ENCODE results near the gene VEPH1.

Gene VEPH1

DNA sequence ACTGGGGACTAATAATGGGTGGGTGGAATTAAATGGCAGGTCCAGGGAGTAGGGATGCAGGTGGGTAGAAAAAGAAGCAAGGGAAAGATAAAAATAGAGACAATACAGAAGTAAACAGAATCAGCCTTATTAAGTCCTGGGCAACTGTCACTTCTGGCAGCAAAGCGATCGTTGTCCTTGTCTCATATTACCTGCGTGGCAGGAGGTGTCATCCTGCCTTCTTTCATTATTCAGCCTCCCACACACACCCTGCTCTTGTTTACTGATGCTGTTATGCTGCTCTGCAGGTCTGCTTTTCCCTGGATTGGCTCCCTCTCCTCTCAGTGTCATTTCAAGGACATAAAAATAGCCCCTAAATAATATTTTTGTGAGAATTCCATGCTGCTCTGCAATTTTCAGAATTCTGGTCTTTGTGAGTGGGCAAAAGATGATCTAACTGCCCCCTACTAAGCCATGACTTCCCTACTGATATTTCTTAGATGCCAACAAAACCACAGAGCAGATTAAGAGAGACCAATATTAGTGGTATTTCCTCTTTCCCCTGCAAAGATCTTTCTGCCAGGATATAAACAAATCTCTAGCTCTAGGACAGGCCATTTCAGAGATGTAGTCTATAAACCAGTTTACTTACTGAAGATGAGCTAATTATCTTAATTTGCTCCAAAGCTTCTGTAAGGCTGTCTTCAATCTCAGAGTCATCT, 8.5 kb downstream of the VEPH1 start:
- no peak overlapping the region for H3K9ac ChIP-seq (ENCODE audit: low read depth, low read length)
- no peaks in the 10 kb centered on the region for H4K20me1 ChIP-seq (ENCODE audit: insufficient read depth, low read length)
- no peaks in the 10 kb centered on the region for H3K27me3 ChIP-seq (ENCODE audit: insufficient read depth, low read length, poor library complexity)
- DNase-seq, result no peak
- no peaks in the 10 kb centered on the region for H3K4me1 ChIP-seq (ENCODE audit: insufficient read depth, low read length)
- H3K79me2 ChIP-seq (ENCODE audit: insufficient read depth, low read length), result no peaks in the 10 kb centered on the region
- TF ChIP-seq, protein P1, sequence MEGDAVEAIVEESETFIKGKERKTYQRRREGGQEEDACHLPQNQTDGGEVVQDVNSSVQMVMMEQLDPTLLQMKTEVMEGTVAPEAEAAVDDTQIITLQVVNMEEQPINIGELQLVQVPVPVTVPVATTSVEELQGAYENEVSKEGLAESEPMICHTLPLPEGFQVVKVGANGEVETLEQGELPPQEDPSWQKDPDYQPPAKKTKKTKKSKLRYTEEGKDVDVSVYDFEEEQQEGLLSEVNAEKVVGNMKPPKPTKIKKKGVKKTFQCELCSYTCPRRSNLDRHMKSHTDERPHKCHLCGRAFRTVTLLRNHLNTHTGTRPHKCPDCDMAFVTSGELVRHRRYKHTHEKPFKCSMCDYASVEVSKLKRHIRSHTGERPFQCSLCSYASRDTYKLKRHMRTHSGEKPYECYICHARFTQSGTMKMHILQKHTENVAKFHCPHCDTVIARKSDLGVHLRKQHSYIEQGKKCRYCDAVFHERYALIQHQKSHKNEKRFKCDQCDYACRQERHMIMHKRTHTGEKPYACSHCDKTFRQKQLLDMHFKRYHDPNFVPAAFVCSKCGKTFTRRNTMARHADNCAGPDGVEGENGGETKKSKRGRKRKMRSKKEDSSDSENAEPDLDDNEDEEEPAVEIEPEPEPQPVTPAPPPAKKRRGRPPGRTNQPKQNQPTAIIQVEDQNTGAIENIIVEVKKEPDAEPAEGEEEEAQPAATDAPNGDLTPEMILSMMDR (IDR thresholded peaks at IDR 0.05; ENCODE audit: borderline replicate concordance, extremely low read depth, low read length, poor library complexity, severe bottlenecking), result no peak
- no peak for TF ChIP-seq EZH2 (IDR thresholded peaks at IDR 0.05; ENCODE audit: borderline replicate concordance, low read depth, low read length, severe bottlenecking)
- no peak overlapping the region for H3K4me2 ChIP-seq (ENCODE audit: insufficient read depth, low read length)
- H3K4me3 ChIP-seq (ENCODE audit: low read depth in 1 of 2, low read length in 2 of 2), result no peak overlapping the region
- no peak for ATAC-seq (ENCODE audit: insufficient read depth, low read depth)
- H3K36me3 ChIP-seq (ENCODE audit: insufficient read depth, low read length), result no peaks in the 10 kb centered on the region
- H3K27ac ChIP-seq (ENCODE audit: low read length), result no peak overlapping the region
- no peak overlapping the region for H2AFZ ChIP-seq (ENCODE audit: low read depth, low read length)
- no peaks in the 10 kb centered on the region for H3K9me3 ChIP-seq (ENCODE audit: insufficient read depth, low read length, severe bottlenecking)

DNA sequence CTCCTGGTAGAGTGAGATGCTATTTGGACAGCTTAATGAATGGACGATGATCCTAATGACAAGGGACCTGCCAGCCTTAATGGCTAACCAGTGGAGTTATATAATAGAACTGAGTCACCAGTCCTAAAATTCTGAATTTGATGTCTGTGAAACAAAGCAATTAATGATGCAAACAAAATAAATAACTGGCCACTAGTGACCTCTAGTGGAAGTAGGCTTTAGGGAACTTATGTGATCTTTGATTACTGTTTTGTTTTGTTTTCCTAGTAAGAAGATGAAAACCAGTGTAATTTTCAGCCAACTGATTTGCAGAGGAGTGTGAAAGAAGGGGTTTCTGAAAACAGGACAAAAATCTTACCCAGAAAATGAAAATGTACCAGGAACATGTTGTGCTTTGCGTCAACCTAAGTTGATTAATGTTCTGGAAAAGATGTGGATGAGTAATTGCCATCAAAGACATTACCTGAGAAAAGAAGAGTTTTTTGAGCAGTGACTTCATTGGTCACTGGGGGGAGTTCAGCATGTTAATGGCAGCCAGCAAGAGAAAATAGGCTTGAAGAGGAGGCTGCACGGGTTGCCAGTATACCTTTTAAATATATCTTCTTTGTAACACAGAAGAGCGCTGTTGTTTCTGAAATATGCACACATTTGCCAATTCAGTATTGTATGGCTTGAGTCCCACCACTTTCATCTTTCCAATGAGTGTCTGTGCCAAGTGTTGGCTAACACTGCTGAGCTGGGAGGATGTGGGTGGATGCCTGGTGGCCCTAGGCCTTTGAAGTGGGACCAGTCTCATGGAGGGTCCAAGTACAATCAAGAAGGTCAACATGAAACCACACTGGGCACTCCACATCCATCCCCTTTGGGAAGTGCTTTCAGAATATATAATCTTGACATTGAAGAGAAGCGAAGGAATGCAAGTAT, 9.3 kb downstream of the VEPH1 start:
- Histone ChIP-seq H3K4me1 (ENCODE audit: insufficient read depth, low read length) (no peaks in the 10 kb centered on the region), H3K4me3 (ENCODE audit: low read depth in 1 of 2, low read length in 2 of 2) (no peak overlapping the region), H3K79me2 (ENCODE audit: insufficient read depth, low read length) (no peaks in the 10 kb centered on the region), H3K4me2 (ENCODE audit: insufficient read depth, low read length) (no peak overlapping the region), H3K27ac (ENCODE audit: low read length) (no peak overlapping the region), H2AFZ (ENCODE audit: low read depth, low read length) (no peak overlapping the region), H3K36me3 (ENCODE audit: insufficient read depth, low read length) (no peaks in the 10 kb centered on the region), H3K27me3 (ENCODE audit: insufficient read depth, low read length, poor library complexity) (no peaks in the 10 kb centered on the region), H3K9me3 (ENCODE audit: insufficient read depth, low read length, severe bottlenecking) (no peaks in the 10 kb centered on the region), H4K20me1 (ENCODE audit: insufficient read depth, low read length) (no peaks in the 10 kb centered on the region), H3K9ac (ENCODE audit: low read depth, low read length) (no peak overlapping the region)
- ATAC-seq (ENCODE audit: insufficient read depth, low read depth), result no peak
- TF ChIP-seq, protein P1 (IDR thresholded peaks at IDR 0.05; ENCODE audit: borderline replicate concordance, extremely low read depth, low read length, poor library complexity, severe bottlenecking), result peak; percentile 60
- no peak for TF ChIP-seq EZH2 (IDR thresholded peaks at IDR 0.05; ENCODE audit: borderline replicate concordance, low read depth, low read length, severe bottlenecking)
- no peak for DNase-seq

DNA sequence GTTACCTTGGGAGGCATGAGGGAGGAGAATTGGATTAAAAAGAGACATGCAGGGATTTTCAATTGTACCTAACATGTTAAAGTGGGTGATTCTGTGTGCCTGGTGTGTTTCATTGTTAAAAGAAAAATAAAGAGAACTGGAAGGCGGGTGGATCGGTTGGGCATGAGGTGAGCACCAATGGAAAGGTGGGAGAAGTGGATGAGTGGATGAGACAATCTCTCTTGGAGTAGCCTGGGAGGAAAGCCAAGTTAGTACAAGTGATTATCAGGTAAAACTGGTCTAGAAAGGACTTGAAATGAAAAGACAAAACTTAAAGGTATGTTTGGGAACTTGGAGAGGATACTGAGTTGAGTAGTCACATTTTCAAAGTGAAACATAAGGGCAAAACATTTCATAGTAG, 12.1 kb downstream of the VEPH1 start:
- Histone ChIP-seq H3K9me3 (ENCODE audit: insufficient read depth, low read length, severe bottlenecking) (no peaks in the 10 kb centered on the region), H3K9ac (ENCODE audit: low read depth, low read length) (no peak overlapping the region), H3K4me1 (ENCODE audit: insufficient read depth, low read length) (no peaks in the 10 kb centered on the region), H4K20me1 (ENCODE audit: insufficient read depth, low read length) (no peaks in the 10 kb centered on the region), H3K79me2 (ENCODE audit: insufficient read depth, low read length) (no peaks in the 10 kb centered on the region), H3K4me2 (ENCODE audit: insufficient read depth, low read length) (no peak overlapping the region), H3K27me3 (ENCODE audit: insufficient read depth, low read length, poor library complexity) (no peaks in the 10 kb centered on the region), H3K4me3 (ENCODE audit: low read depth in 1 of 2, low read length in 2 of 2) (no peak overlapping the region), H2AFZ (ENCODE audit: low read depth, low read length) (no peak overlapping the region), H3K27ac (ENCODE audit: low read length) (no peak overlapping the region), H3K36me3 (ENCODE audit: insufficient read depth, low read length) (no peaks in the 10 kb centered on the region)
- ATAC-seq (ENCODE audit: insufficient read depth, low read depth), result no peak
- no peak for DNase-seq
- TF ChIP-seq EZH2 (IDR thresholded peaks at IDR 0.05; ENCODE audit: borderline replicate concordance, low read depth, low read length, severe bottlenecking), result no peak
- TF ChIP-seq, protein P1 (IDR thresholded peaks at IDR 0.05; ENCODE audit: borderline replicate concordance, extremely low read depth, low read length, poor library complexity, severe bottlenecking), result no peak

All from DND-41 (cell line).